AG09309 (cell line): ENCODE data around the gene NIN.

Experiments used
- DNase-seq: peaks from one replicate; pipeline ENCODE4 v3.0.0-alpha.2; 2010; ENCODE audit warnings: low read depth
- H3K4me3 ChIP-seq: 2 replicates; pipeline ENCODE4 v1.5.1; 2011; ENCODE audit warnings: mild to moderate bottlenecking, low read depth, low read length, moderate library complexity; ENCODE audit not compliant: control insufficient read depth
- TF ChIP-seq, protein P1 (sequence below): IDR thresholded peaks from 2 replicates; pipeline ENCODE4 v1.5.1; 2011; ENCODE audit warnings: mild to moderate bottlenecking, low read depth, low read length, inconsistent platforms; ENCODE audit not compliant: insufficient read depth, control insufficient read depth; ENCODE audit errors: missing control alignments

Gene NIN

DNA sequence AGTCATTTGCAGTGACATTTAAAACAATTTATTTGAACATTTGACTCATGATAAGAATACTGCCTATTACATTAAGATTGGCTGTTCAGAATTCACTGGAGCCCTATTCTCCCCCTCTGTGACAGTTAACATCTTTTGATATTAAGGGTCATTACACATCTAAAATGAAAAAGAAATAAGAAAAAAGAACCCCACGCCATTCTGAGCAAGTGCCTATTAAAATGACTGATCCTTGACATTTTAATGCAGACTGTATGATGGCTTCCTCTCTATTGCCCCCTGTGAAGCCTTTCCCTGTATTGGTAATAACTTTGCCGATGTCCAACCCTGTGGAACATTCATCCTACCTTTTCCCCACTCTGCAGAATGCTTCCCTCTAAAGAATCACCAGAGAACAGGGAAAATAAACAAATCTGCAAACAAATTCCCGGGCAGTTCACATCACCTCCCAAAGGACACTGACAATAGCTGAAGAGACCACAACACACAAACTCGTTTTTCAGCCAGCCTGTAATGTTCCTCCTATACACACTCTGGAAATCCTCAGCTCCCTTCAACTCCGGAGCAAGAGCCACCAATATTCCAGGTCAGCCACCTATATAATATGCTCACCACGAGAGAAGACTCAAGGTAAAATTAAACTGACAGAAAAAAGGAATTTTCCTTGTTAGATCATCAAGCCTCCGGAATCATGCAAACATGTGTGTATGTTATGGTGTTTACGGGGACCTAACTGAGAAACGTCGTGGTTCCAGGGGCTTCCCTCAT is 2.1 kb downstream of the NIN start:
- DNase-seq = no peak
- H3K4me3 ChIP-seq = no peak overlapping the region
- TF ChIP-seq, protein P1, sequence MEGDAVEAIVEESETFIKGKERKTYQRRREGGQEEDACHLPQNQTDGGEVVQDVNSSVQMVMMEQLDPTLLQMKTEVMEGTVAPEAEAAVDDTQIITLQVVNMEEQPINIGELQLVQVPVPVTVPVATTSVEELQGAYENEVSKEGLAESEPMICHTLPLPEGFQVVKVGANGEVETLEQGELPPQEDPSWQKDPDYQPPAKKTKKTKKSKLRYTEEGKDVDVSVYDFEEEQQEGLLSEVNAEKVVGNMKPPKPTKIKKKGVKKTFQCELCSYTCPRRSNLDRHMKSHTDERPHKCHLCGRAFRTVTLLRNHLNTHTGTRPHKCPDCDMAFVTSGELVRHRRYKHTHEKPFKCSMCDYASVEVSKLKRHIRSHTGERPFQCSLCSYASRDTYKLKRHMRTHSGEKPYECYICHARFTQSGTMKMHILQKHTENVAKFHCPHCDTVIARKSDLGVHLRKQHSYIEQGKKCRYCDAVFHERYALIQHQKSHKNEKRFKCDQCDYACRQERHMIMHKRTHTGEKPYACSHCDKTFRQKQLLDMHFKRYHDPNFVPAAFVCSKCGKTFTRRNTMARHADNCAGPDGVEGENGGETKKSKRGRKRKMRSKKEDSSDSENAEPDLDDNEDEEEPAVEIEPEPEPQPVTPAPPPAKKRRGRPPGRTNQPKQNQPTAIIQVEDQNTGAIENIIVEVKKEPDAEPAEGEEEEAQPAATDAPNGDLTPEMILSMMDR = no peak

DNA sequence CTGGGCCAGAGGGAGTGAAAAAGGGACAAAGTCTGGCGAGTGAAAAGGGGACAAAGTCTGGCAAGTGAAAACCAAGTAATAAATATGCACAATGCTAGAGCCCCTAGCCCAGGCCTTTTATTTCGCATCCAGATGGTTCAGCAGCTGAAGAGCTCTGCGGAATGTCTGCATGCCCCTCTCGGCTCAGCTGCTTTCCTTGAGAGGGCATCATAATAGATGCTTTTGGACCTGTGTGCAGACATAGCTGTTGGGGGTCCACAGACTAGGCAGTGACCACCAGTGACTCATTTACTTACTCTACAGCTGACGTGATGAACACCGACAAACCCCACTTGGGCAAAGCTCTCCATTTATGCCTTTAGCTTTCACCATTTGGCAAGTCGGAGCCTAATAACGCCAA is 4.3 kb downstream of the NIN start:
- TF ChIP-seq, protein P1 = no peak
- no peak for DNase-seq
- H3K4me3 ChIP-seq = no peak overlapping the region

GRCh38 chr14:50825307-50825706 is 5.7 kb downstream of the NIN start:
- no peak for DNase-seq
- H3K4me3 ChIP-seq = no peak overlapping the region
- TF ChIP-seq, protein P1 = no peak

DNA sequence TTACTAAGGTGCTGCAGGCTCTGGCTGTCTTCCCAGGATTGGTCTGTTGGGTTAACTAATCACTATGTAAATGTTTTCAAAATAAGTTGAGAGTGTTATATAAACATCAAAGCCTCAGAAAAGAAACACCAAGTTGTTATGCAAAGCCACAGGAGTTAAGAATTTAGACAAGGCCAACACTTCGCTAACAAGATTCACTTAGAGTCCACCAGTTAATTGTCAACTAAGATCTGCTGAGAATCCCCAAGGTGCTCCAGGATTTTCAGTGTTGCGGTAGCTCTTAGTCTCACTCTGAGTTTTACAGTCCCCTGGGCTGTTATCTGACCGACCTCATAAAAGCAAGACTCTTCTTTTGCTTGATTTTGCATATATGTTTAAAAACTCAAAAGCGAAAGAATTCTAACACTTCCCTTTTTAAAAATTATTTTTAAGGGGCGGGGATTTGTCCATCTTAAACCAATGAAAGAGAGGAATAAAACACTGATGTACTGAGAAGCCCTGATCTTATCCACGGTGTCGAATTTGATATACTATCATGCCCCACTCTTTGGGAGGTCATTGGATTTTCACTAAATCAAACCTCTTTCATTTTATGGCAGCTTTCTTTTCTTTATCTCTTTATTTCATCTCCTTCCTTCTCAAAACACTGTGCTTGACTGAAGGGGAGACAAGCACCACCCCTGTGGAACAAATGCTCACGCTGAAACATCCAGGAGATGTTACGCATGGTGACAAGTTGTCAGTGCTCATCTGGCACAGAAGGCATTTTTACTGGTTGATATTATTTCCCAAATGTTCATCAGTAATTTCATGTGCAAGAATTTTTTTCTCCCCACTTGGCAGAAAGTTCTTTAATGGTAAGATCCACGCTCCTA is 7.0 kb downstream of the NIN start:
- no peak overlapping the region for H3K4me3 ChIP-seq
- DNase-seq = no peak
- TF ChIP-seq, protein P1 = no peak

- no peak overlapping the region for H3K4me3 ChIP-seq
- TF ChIP-seq, protein P1 = no peak
- DNase-seq = no peak
These were observed 7.8 kb downstream of the NIN start for GRCh38 chr14:50823051-50823761.

DNA sequence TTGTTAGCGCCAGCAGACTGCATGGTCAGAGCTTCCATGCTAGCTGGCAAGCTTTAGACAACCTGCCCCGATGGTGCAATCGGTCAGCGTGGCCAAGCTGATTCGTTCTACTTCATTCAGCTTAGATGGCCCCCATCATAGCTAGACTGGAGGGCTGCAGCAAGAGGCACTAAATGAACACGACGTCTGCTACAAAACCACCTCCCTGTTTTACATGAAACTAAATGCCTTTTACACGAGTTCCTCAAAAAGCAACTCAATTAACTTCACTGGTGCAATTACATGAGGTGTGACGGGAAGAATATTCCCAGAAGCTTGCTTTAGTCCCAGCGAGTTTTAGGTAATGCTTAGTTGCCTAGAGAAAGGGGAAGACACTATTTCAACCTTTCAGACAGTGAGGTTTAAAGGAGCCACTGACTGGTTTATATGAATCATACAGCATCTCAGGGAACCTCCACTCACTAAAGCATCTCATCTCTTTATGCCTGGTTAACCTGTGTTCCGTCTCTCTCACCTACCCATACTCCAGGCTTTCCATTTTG is 8.4 kb downstream of the NIN start:
- no peak for DNase-seq
- no peak overlapping the region for H3K4me3 ChIP-seq
- TF ChIP-seq, protein P1 = no peak
